SK-N-SH (cell line): Measurements from ENCODE around the gene NFIA. TPM values are rescaled to one million over a fixed set of nuclear protein-coding genes. Genes with fewer than 3 reads are reported as not detected.

Experiments used
- CTCF ChIA-PET: fragments of 300-600, 350-600 bp; formaldehyde crosslinking; extraction: SDS; loops from one replicate; lab custom pipeline; 2021; lab: Yijun Ruan, JAX
- POLR2A ChIA-PET: fragments of 350-600 bp; sonication (Branson Sonifier 250); formaldehyde crosslinking; extraction: SDS; loops from one replicate; lab custom pipeline; 2020; ENCODE audit warnings: antibody characterized with exemption, inconsistent platforms; lab: Yijun Ruan, JAX
- DNase-seq: peaks from one replicate; pipeline ENCODE4 v3.0.0; 2012
- H2AFZ ChIP-seq: fragments of 200-600 bp; sonication (generic); 2 replicates; pipeline ENCODE4 v1.8.1; 2016; ENCODE audit warnings: antibody characterized with exemption, mild to moderate bottlenecking, low read depth
- H3F3A ChIP-seq: fragments of 200-600 bp; sonication (generic); replicated peaks from 2 replicates; pipeline ENCODE3; 2016; ENCODE audit warnings: antibody characterized with exemption, mild to moderate bottlenecking; ENCODE audit not compliant: insufficient read depth
- H3K27ac ChIP-seq, 2 experiments: fragments of 200-500 bp in 1 of 2; fragments of 200-600 bp in 1 of 2; sonication (Bioruptor generic) in 1 of 2; sonication (generic), shearing (Covaris generic) in 1 of 2; 2 replicates each; pipeline versions ENCODE4 v1.5.1 to v1.6.1; 2014 to 2016; ENCODE audit warnings: low read depth in 2 of 2, inconsistent platforms in 1 of 2, low read length in 1 of 2, mild to moderate bottlenecking in 1 of 2, mixed read lengths in 1 of 2
- H3K27me3 ChIP-seq: fragments of 200-600 bp; sonication (generic), shearing (Covaris generic); 2 replicates; pipeline ENCODE4 v1.6.1; 2016; ENCODE audit warnings: mixed run types; ENCODE audit not compliant: insufficient read depth
- H3K36me3 ChIP-seq, 2 experiments: fragments of 200-500 bp in 1 of 2; fragments of 200-600 bp in 1 of 2; sonication (Bioruptor generic) in 1 of 2; sonication (generic) in 1 of 2; replicated peaks in 1 of 2; 2 replicates each; pipeline versions ENCODE3 to v1.5.1; 2014 to 2016; ENCODE audit warnings: low read length in 1 of 2, mild to moderate bottlenecking in 1 of 2; ENCODE audit not compliant: insufficient read depth in 2 of 2, control insufficient read depth in 1 of 2
- H3K4me1 ChIP-seq, 2 experiments: fragments of 200-500 bp in 1 of 2; fragments of 200-600 bp in 1 of 2; sonication (Bioruptor generic) in 1 of 2; sonication (generic), shearing (Covaris generic) in 1 of 2; 2 replicates each; pipeline versions ENCODE4 v1.5.1 to v1.6.1; 2014 to 2016; ENCODE audit warnings: low read depth in 1 of 2, low read length in 1 of 2, mixed run types in 1 of 2; ENCODE audit not compliant: insufficient read depth in 2 of 2, control insufficient read depth in 1 of 2
- H3K4me2 ChIP-seq: fragments of 200-600 bp; sonication (generic), shearing (Covaris generic); 2 replicates; pipeline ENCODE4 v1.6.1; 2017; ENCODE audit warnings: mixed run types
- H3K4me3 ChIP-seq, 2 experiments: fragments of 200-500 bp in 1 of 2; fragments of 200-600 bp in 1 of 2; sonication (Bioruptor generic) in 1 of 2; sonication (generic), shearing (Covaris generic) in 1 of 2; 2 replicates each; pipeline versions ENCODE4 v1.5.1 to v1.8.1; 2014 to 2016; ENCODE audit warnings: low read depth in 2 of 2, inconsistent platforms in 1 of 2, low read length in 1 of 2, mild to moderate bottlenecking in 1 of 2, mixed read lengths in 1 of 2, moderate library complexity in 1 of 2
- H3K79me2 ChIP-seq: fragments of 200-600 bp; sonication (generic); 2 replicates; pipeline ENCODE4 v1.8.1; 2017; ENCODE audit warnings: mild to moderate bottlenecking; ENCODE audit not compliant: insufficient read depth
- H3K9ac ChIP-seq: fragments of 200-600 bp; sonication (generic); 2 replicates; pipeline ENCODE4 v1.6.1; 2017; ENCODE audit warnings: mixed run types
- H3K9me2 ChIP-seq: fragments of 200-600 bp; sonication (generic); 2 replicates; pipeline ENCODE4 v1.6.1; 2017; ENCODE audit warnings: mixed run types
- H3K9me3 ChIP-seq: fragments of 200-600 bp; sonication (generic); 2 replicates; pipeline ENCODE4 v1.6.1; 2017; ENCODE audit warnings: mixed run types, mild to moderate bottlenecking, moderate library complexity
- H4K20me1 ChIP-seq: fragments of 200-600 bp; sonication (generic); 2 replicates; pipeline ENCODE4 v1.6.1; 2017; ENCODE audit warnings: mild to moderate bottlenecking, mixed run types; ENCODE audit not compliant: insufficient read depth
- CHD2 ChIP-seq: fragments of 150-350 bp; IDR thresholded peaks from 2 replicates; pipeline ENCODE4 v1.6.1; 2018; ENCODE audit warnings: low read length; ENCODE audit not compliant: partially characterized antibody
- CTCF ChIP-seq: fragments of 200-600 bp; sonication (generic); IDR thresholded peaks from 2 replicates; pipeline ENCODE4 v1.6.1; 2017; ENCODE audit warnings: antibody characterized with exemption, mild to moderate bottlenecking, moderate library complexity
- EZH2phosphoT487 ChIP-seq: fragments of 200-600 bp; sonication (generic); IDR thresholded peaks from 2 replicates; pipeline ENCODE4 v1.6.1; 2017; ENCODE audit warnings: low read depth, mixed run types, mild to moderate bottlenecking, antibody characterized with exemption, moderate library complexity, borderline replicate concordance
- FOXM1 ChIP-seq: IDR thresholded peaks from 2 replicates; pipeline ENCODE4 v1.4.0; 2012; ENCODE audit warnings: low read depth, mild to moderate bottlenecking
- GABPA ChIP-seq: IDR thresholded peaks from 2 replicates; pipeline ENCODE4 v1.4.0; 2012; ENCODE audit warnings: low read depth, mild to moderate bottlenecking
- GATA2 ChIP-seq: sonication (generic); formaldehyde crosslinking; IDR thresholded peaks from 2 replicates; pipeline ENCODE4 v1.5.0; 2020; ENCODE audit warnings: mild to moderate bottlenecking, missing genetic modification reagents
- IRF3 ChIP-seq: fragments of 150-350 bp; IDR thresholded peaks from 2 replicates; pipeline ENCODE4 v1.6.1; 2016; ENCODE audit warnings: mild to moderate bottlenecking, low read depth, low read length
- NFIC ChIP-seq: IDR thresholded peaks from 2 replicates; pipeline ENCODE4 v1.4.0; 2012; ENCODE audit warnings: borderline replicate concordance
- NRF1 ChIP-seq: IDR thresholded peaks from 2 replicates; pipeline ENCODE4 v1.6.1; 2012; ENCODE audit warnings: low read depth, mild to moderate bottlenecking, low read length
- RXRA ChIP-seq: IDR thresholded peaks from 2 replicates; pipeline ENCODE4 v1.4.0; 2012; ENCODE audit warnings: low read depth, mild to moderate bottlenecking, borderline replicate concordance
- SMC3 ChIP-seq: IDR thresholded peaks from 2 replicates; pipeline ENCODE4 v1.6.1; 2012; ENCODE audit warnings: low read depth, low read length, improper control_type of control experiment
- TEAD4 ChIP-seq: IDR thresholded peaks from 2 replicates; pipeline ENCODE4 v1.4.0; 2012; ENCODE audit warnings: mild to moderate bottlenecking, borderline replicate concordance; ENCODE audit not compliant: insufficient read depth
- USF2 ChIP-seq: fragments of 150-350 bp; IDR thresholded peaks from 2 replicates; pipeline ENCODE4 v1.6.1; 2017; ENCODE audit warnings: antibody characterized with exemption, low read length, low read depth, borderline replicate concordance
- YY1 ChIP-seq: IDR thresholded peaks from 2 replicates; pipeline ENCODE4 v1.4.0; 2012; ENCODE audit warnings: low read depth, mild to moderate bottlenecking
- WGBS: methylation state at CpG from one replicate; pipeline ENCODE4 v1.1.6; 2017; ENCODE audit warnings: low lambda C conversion rate; 5-methylcytosine and 5-hydroxymethylcytosine counted together
- polyA plus RNA-seq, 3 experiments: library from polyadenylated mRNA; depleted of rRNA; stranded (reverse); fragments of >200 nt; gene quantifications; 2 replicates each; pipeline ENCODE4 v1.2.3, GENCODE V29; 2012

The NFIA gene
- polyA plus RNA-seq, 1 of the 3 experiments (the other 2 are of a cell fraction): 3.3 TPM

GRCh38 chr1:61338899-61339298 lies 256.5 kb downstream of the NFIA start:
- no peaks in the 10 kb centered on the region for H3K9me3 ChIP-seq
- H3K4me2 ChIP-seq: peak overlapping the region; percentile 61; the same call in 1 of the 2 replicates
- ChIA-PET POLR2A (no interaction called here), CTCF (interaction anchor here (0.6 to 3.7 kb wide), 26 partner anchors 9 to 1368 kb away, joined by 3 to 24 read pairs (median 4); no protein-coding TSS in a partner anchor)
- H2AFZ ChIP-seq: 0 out of 2 replicates have a peak overlapping the region, but pooled peaks have one; percentile 38
- no peaks in the 10 kb centered on the region for H4K20me1 ChIP-seq
- DNase-seq: no peak
- TF ChIP-seq CHD2: no peak
- TF ChIP-seq USF2: no peak
- TF ChIP-seq NRF1: no peak
- TF ChIP-seq GABPA: no peak
- TF ChIP-seq RXRA: no peak
- no peak for TF ChIP-seq YY1
- no peak for TF ChIP-seq GATA2 (CRISPR knock-in tag)
- no peak for TF ChIP-seq NFIC
- TF ChIP-seq CTCF: no peak
- no peak for TF ChIP-seq IRF3
- TF ChIP-seq EZH2phosphoT487: no peak
- TF ChIP-seq TEAD4: no peak
- H3K36me3 ChIP-seq: no peaks in the 10 kb centered on the region
- H3K4me3 ChIP-seq: no peak overlapping the region
- H3F3A ChIP-seq: peaks cover 13% of the 10 kb centered on the region
- peak overlapping the region in 1 of 2 experiments; percentile 59; a peak in 2 of 4 replicates for H3K27ac ChIP-seq
- H3K79me2 ChIP-seq: no peaks in the 10 kb centered on the region
- peaks cover 16 to 25% of the 10 kb centered on the region in 2 experiments; a peak in 3 of 4 replicates for H3K4me1 ChIP-seq
- no peaks in the 10 kb centered on the region for H3K9me2 ChIP-seq
- WGBS: 98% methylated on average over 5 of the region's 5 CpGs
- H3K27me3 ChIP-seq: no peaks in the 10 kb centered on the region
- no peak overlapping the region for H3K9ac ChIP-seq

- CTCF ChIA-PET: interaction anchor here (0.7 to 2.3 kb wide), 2 partner anchors 292 to 1061 kb away, joined by 3 to 7 read pairs; no protein-coding TSS in a partner anchor
- POLR2A ChIA-PET: no interaction called here
- whole genome bisulfite sequencing: 97% methylated on average over 6 of the region's 6 CpGs
Measured at GRCh38 chr1:61341426-61341825, 259.1 kb downstream of the NFIA start.

More at GRCh38 chr1:61341426-61341825, 259.1 kb downstream of the NFIA start:
- DNase-seq: no peak
- H3K9ac ChIP-seq: no peak overlapping the region
- no peaks in the 10 kb centered on the region for H3K9me2 ChIP-seq
- peaks cover 13 to 16% of the 10 kb centered on the region in 2 experiments; a peak in 3 of 4 replicates for H3K4me1 ChIP-seq
- H2AFZ ChIP-seq: no peak overlapping the region
- H3F3A ChIP-seq: peaks cover 13% of the 10 kb centered on the region
- no peak overlapping the region for H3K27ac ChIP-seq
- no peaks in the 10 kb centered on the region for H4K20me1 ChIP-seq
- H3K9me3 ChIP-seq: no peaks in the 10 kb centered on the region
- H3K4me2 ChIP-seq: no peak overlapping the region
- TF ChIP-seq SMC3 (no peak), FOXM1 (no peak), CTCF (no peak)
- no peaks in the 10 kb centered on the region for H3K36me3 ChIP-seq
- no peaks in the 10 kb centered on the region for H3K79me2 ChIP-seq
- no peak overlapping the region for H3K4me3 ChIP-seq
- H3K27me3 ChIP-seq: no peaks in the 10 kb centered on the region
